HepG2 (cell line): ENCODE results near the gene CCDC117. TPM values are rescaled to one million over a fixed set of nuclear protein-coding genes. Genes with fewer than 3 reads are reported as not detected.

ENCODE experiments used
- ATAC-seq: fragments of 200-7000 bp; cut with Tn5 transposase; 3 replicates; pipeline ENCODE4 v1.9.1; 2020; ENCODE audit warnings: mild to moderate bottlenecking, moderate library complexity
- BruUV-seq: library from RNA; stranded (reverse); fragments of 400-500 nt; replicated peaks from 2 replicates; lab custom pipeline; 2021; lab: Mats Ljungman, UMichigan
- CTCF ChIA-PET: fragments of 300-600 bp; formaldehyde crosslinking; extraction: SDS; loops from one replicate; lab custom pipeline; 2021; ENCODE audit warnings: low total read pairs, inconsistent platforms, low intra/inter-chr PET ratio; lab: Yijun Ruan, JAX
- POLR2A ChIA-PET: fragments of 350-600 bp; sonication (Branson Sonifier 250); formaldehyde crosslinking; loops from one replicate; lab custom pipeline; 2020; ENCODE audit warnings: antibody characterized with exemption, inconsistent platforms; lab: Yijun Ruan, JAX
- DNase-seq: peaks from one replicate; pipeline ENCODE4 v3.0.0-alpha.2; 2015; ENCODE audit warnings: low spot score
- FAIRE-seq: peaks from 3 replicates; lab custom pipeline; 2011; peaks lifted over from hg19 to GRCh38; lab: Jason Lieb, UNC
- H2AFZ ChIP-seq: one replicate; pipeline ENCODE4 v1.6.1; 2011; ENCODE audit warnings: low read length, inconsistent platforms
- H3K27ac ChIP-seq: fragments of 300-600 bp; 3 replicates; pipeline ENCODE4 v1.8.0; 2011; ENCODE audit warnings: mixed run types, mild to moderate bottlenecking, mixed read lengths, low read length, inconsistent platforms; ENCODE audit not compliant: insufficient read depth; ENCODE audit errors: extremely low read length
- H3K27me3 ChIP-seq, 2 experiments: fragments of 200-600 bp in 1 of 2; 2 replicates in 1 of 2; 3 replicates in 1 of 2; pipeline versions ENCODE4 v1.6.0 to v1.8.0; 2011; ENCODE audit warnings: low read length in 2 of 2, mild to moderate bottlenecking in 2 of 2, moderate library complexity in 2 of 2, inconsistent platforms in 1 of 2; ENCODE audit not compliant: insufficient read depth in 2 of 2, control insufficient read depth in 1 of 2
- H3K36me3 ChIP-seq, 2 experiments: fragments of 200-600 bp in 1 of 2; replicated peaks in 1 of 2; 2 replicates in 1 of 2; 3 replicates in 1 of 2; pipeline versions ENCODE4 v1.5.1 to v1.8.0; 2011; ENCODE audit warnings: low read length in 2 of 2, inconsistent platforms in 1 of 2; ENCODE audit not compliant: insufficient read depth in 2 of 2, control insufficient read depth in 1 of 2
- H3K4me1 ChIP-seq: 2 replicates; pipeline ENCODE4 v1.5.1; 2012; ENCODE audit warnings: low read length, inconsistent platforms; ENCODE audit not compliant: insufficient read depth
- H3K4me2 ChIP-seq: 2 replicates; pipeline ENCODE4 v1.6.0; 2011; ENCODE audit warnings: low read depth, low read length, inconsistent platforms
- H3K4me3 ChIP-seq, 3 experiments: fragments of 200-600 bp in 1 of 3; sonication (generic), shearing (Covaris generic) in 1 of 3; replicated peaks in 1 of 3; 2 replicates each; pipeline ENCODE4 v1.5.1; 2011 to 2016; ENCODE audit warnings: low read length in 3 of 3, inconsistent platforms in 2 of 3, low read depth in 2 of 3, mild to moderate bottlenecking in 2 of 3, control low read depth in 1 of 3, mixed read lengths in 1 of 3; ENCODE audit not compliant: insufficient read depth in 1 of 3
- H3K79me2 ChIP-seq: one replicate; pipeline ENCODE4 v1.6.1; 2011; ENCODE audit warnings: low read length, inconsistent platforms; ENCODE audit not compliant: insufficient read depth
- H3K9ac ChIP-seq: 2 replicates; pipeline ENCODE4 v1.6.0; 2011; ENCODE audit warnings: mild to moderate bottlenecking, low read depth, low read length, inconsistent platforms; ENCODE audit not compliant: insufficient read depth
- H3K9me3 ChIP-seq: 2 replicates; pipeline ENCODE4 v1.5.1; 2012; ENCODE audit warnings: mild to moderate bottlenecking, low read length
- H4K20me1 ChIP-seq: 2 replicates; pipeline ENCODE4 v1.6.0; 2011; ENCODE audit warnings: inconsistent platforms, mild to moderate bottlenecking, low read length, moderate library complexity; ENCODE audit not compliant: insufficient read depth
- AGO2 ChIP-seq: fragments of 200-400 bp; formaldehyde crosslinking; optimal IDR thresholded peaks from 2 replicates; pipeline ENCODE3; 2017; ENCODE audit warnings: mild to moderate bottlenecking, low read depth, low read length, moderate library complexity
- CBFB ChIP-seq: sonication (generic); formaldehyde crosslinking; IDR thresholded peaks from 2 replicates; pipeline ENCODE4 v1.4.0; 2020; ENCODE audit warnings: missing genetic modification reagents
- CCDC6 ChIP-seq: sonication (generic); formaldehyde crosslinking; IDR thresholded peaks from 2 replicates; pipeline ENCODE4 v1.8.1; 2022; ENCODE audit warnings: mild to moderate bottlenecking, missing genetic modification reagents, moderate library complexity
- HCFC1 ChIP-seq: fragments of 150-350 bp; IDR thresholded peaks from 2 replicates; pipeline ENCODE4 v1.6.1; 2014; ENCODE audit warnings: low read depth, low read length
- JUNB ChIP-seq: sonication (generic); formaldehyde crosslinking; IDR thresholded peaks from 2 replicates; pipeline ENCODE4 v1.8.0; 2022; ENCODE audit warnings: missing genetic modification reagents, mild to moderate bottlenecking, borderline replicate concordance
- KDM2A ChIP-seq: sonication (generic); formaldehyde crosslinking; IDR thresholded peaks from 2 replicates; pipeline ENCODE4 v1.4.0; 2020; ENCODE audit warnings: low read depth, missing genetic modification reagents, borderline replicate concordance
- KLF6 ChIP-seq: IDR thresholded peaks from 2 replicates; pipeline ENCODE4 v1.8.0; 2016; ENCODE audit warnings: missing biosample characterization, missing genetic modification reagents
- MBD4 ChIP-seq: IDR thresholded peaks from 2 replicates; pipeline ENCODE4 v1.6.1; 2012; ENCODE audit warnings: low read length, inconsistent platforms, borderline replicate concordance
- MTA1 ChIP-seq: sonication (generic); formaldehyde crosslinking; IDR thresholded peaks from 2 replicates; pipeline ENCODE4 v1.4.0; 2020; ENCODE audit warnings: missing genetic modification reagents, mild to moderate bottlenecking, borderline replicate concordance
- MTF1 ChIP-seq: sonication (generic); formaldehyde crosslinking; IDR thresholded peaks from 2 replicates; pipeline ENCODE4 v1.5.0; 2020; ENCODE audit warnings: missing genetic modification reagents
- PPARG ChIP-seq: conservative IDR thresholded peaks from 2 replicates; pipeline ENCODE4 v1.6.1; 2016; ENCODE audit warnings: missing biosample characterization, missing genetic modification reagents
- RARA ChIP-seq: IDR thresholded peaks from 2 replicates; pipeline ENCODE4 v1.6.1; 2016; ENCODE audit warnings: missing genetic modification reagents, missing compliant biosample characterization
- RFX1 ChIP-seq: fragments of 450-650 bp; IDR thresholded peaks from 2 replicates; pipeline ENCODE4 v1.6.1; 2017
- RORA ChIP-seq: sonication (generic); formaldehyde crosslinking; IDR thresholded peaks from 2 replicates; pipeline ENCODE4 v1.5.0; 2020; ENCODE audit warnings: mild to moderate bottlenecking, missing genetic modification reagents, moderate library complexity
- SIN3A ChIP-seq: IDR thresholded peaks from 2 replicates; pipeline ENCODE4 v1.6.1; 2011; ENCODE audit warnings: low read depth, mild to moderate bottlenecking, control low read depth, low read length, borderline replicate concordance
- TEAD2 ChIP-seq: sonication (generic); formaldehyde crosslinking; IDR thresholded peaks from 2 replicates; pipeline ENCODE4 v1.9.0; 2021; ENCODE audit warnings: missing genetic modification reagents
- ZFX ChIP-seq: sonication (generic); formaldehyde crosslinking; IDR thresholded peaks from 2 replicates; pipeline ENCODE4 v1.4.0; 2020; ENCODE audit warnings: mild to moderate bottlenecking, low read depth, missing genetic modification reagents, moderate library complexity
- ZNF143 ChIP-seq: sonication (generic); formaldehyde crosslinking; IDR thresholded peaks from 2 replicates; pipeline ENCODE4 v1.4.0; 2020; ENCODE audit warnings: missing genetic modification reagents
- ZNF7 ChIP-seq: IDR thresholded peaks from 2 replicates; pipeline ENCODE4 v1.6.1; 2016; ENCODE audit warnings: missing biosample characterization, missing genetic modification reagents
- ZNF83 ChIP-seq: sonication (generic); formaldehyde crosslinking; IDR thresholded peaks from 2 replicates; pipeline ENCODE4 v1.4.0; 2020; ENCODE audit warnings: missing genetic modification reagents, mild to moderate bottlenecking, borderline replicate concordance
- WGBS: methylation state at CpG from one replicate; pipeline ENCODE4 v1.1.6; 2017; ENCODE audit warnings: low lambda C conversion rate; 5-methylcytosine and 5-hydroxymethylcytosine counted together
- in situ Hi-C: cut with HindIII; loops from 2 replicates; pipeline ENCODE4 v1.10.0; 2017; ENCODE audit warnings: low pct_unique_long_range_greater_than_20kb; ENCODE audit not compliant: extremely low pct_ligation_motif_present
- intact Hi-C: fragments of 100-400 bp; cut with micrococcal nuclease; formaldehyde crosslinking; loops from one replicate; pipeline ENCODE4 v1.10.0; 2022; ENCODE audit not compliant: unreplicated experiment
- polyA plus RNA-seq, 8 experiments: library from polyadenylated mRNA; depleted of rRNA in 3 of 8; stranded (reverse) in 7 of 8; unstranded in 1 of 8; fragments of >200 nt; fragmentation: Illumina TruSeq in 4 of 8; extraction: Trizol in 4 of 8; gene quantifications; 2 replicates each; pipeline versions ENCODE4 v1.2.1 to v1.2.3, GENCODE V29; 2011 to 2016; ENCODE audit warnings: low read depth in 4 of 8, missing spikeins in 1 of 8, mixed read lengths in 1 of 8; ENCODE audit not compliant: insufficient read depth in 1 of 8
- total RNA-seq, 5 experiments: library from RNA; depleted of rRNA; stranded (reverse); fragments of >200 nt; fragmentation: Illumina TruSeq; extraction: Trizol; gene quantifications; 2 replicates each; pipeline ENCODE4 v1.2.3, GENCODE V29; 2016; ENCODE audit warnings: low read depth in 1 of 5
- TF ChIP-seq, protein P1 (sequence below): sonication (generic); formaldehyde crosslinking; IDR thresholded peaks from 2 replicates; pipeline ENCODE4 v1.4.0; 2020; ENCODE audit warnings: missing genetic modification reagents
- TF ChIP-seq, protein P2 (sequence below): sonication (generic); formaldehyde crosslinking; IDR thresholded peaks from 2 replicates; pipeline ENCODE4 v1.5.0; 2020; ENCODE audit warnings: mild to moderate bottlenecking, missing genetic modification reagents, borderline replicate concordance

Gene CCDC117
- total and polyA plus RNA-seq, 2 of the 13 experiments (the other 11 are each of a cell fraction or from before 2014, with no cell fraction given) = 12.6 to 34.2 TPM

DNA sequence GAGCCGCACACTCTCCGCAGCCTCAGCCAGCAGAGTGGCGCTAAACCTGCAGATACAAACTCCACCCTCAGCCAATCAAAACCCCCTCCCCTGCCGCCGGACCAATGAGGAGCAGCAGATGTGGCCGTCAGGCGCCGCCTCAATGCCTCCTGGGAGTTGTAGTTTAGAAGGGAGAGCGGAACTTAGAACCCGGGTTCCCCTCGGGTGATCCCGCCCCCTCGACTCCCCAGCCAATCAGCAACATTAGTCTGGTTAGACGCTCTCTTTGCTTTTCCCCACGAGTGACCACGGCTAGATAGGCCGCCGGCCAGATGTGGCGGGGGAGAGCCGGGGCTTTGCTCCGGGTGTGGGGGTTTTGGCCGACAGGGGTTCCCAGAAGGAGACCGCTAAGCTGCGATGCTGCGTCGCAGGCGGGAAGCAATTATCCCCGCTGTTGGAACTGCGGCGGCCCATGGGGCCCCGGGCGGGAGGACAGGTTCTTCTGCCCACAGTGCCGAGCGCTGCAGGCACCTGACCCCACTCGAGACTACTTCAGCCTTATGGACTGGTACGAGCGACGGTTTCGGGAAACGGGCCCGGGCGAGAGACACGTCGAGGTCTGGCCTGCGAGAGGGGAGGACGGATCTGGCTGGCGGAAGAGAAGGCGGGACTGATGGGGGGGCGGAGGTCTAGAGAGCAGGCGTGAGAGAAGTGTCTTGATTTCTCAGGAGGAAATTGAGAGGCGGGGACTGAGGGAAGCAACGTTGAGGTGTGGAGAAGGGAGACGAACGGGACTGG lies 30.5 kb upstream of the CCDC117 start, which contains the start of the genes CHEK2 and HSCB:
Gene CHEK2 (minus strand): TSS at position 36 of the 777 bp plus-strand sequence. CDS start 7,099 bp downstream, outside the sequence.
Gene HSCB (plus strand): TSS at position 255 of the 777 bp plus-strand sequence. CDS start 57 bp downstream, at position 312.
- H3K4me2 ChIP-seq = peak within 1 kb of the TSS; percentile 88
- ChIA-PET CTCF (no interaction called here), POLR2A (interaction anchor here (1.1 to 2.3 kb wide), 5 partner anchors 31 to 77 kb away, joined by 4 to 7 read pairs (median 5); partner anchors contain the start of genes CCDC117, TTC28 and XBP1)
- H3K4me3 ChIP-seq = peak within 1 kb of the TSS; percentile 78 to 96 (median 92)
- H3K27me3 ChIP-seq = no peaks in the 10 kb centered on the region
- DNase-seq = peak; percentile 98
- ATAC-seq = peak; percentile 97
- H3K27ac ChIP-seq = peak within 1 kb of the TSS; percentile 79
- 0% methylated on average over 30 of the region's 54 CpGs for WGBS
- intact Hi-C loops (loop anchor here (5.0 kb wide), 1 partner anchor 40 kb away; no protein-coding TSS in a partner anchor), in situ Hi-C loops (no loop called here)
- H3K36me3 ChIP-seq = peaks cover 5 to 26% of the 10 kb centered on the region in 2 experiments
- H4K20me1 ChIP-seq = no peaks in the 10 kb centered on the region
- peaks cover 58% of the 10 kb centered on the region for H3K79me2 ChIP-seq
- H3K4me1 ChIP-seq = peaks cover 76% of the 10 kb centered on the region
- H3K9me3 ChIP-seq = no peaks in the 10 kb centered on the region
- H2AFZ ChIP-seq = peak within 1 kb of the TSS; percentile 90
- no TSS peak for BruUV-seq
- H3K9ac ChIP-seq = peak within 1 kb of the TSS; percentile 89
- FAIRE-seq = peak; percentile 93
- TF ChIP-seq ZFX = peak; percentile 94
- no peak for TF ChIP-seq PPARG (CRISPR knock-in tag)
- peak; percentile 50; the same call in 1 of the 2 replicates for TF ChIP-seq MTA1 (CRISPR knock-in tag)
- TF ChIP-seq CBFB (CRISPR knock-in tag) = 0 out of 2 replicates have a peak, but pooled peaks have one; percentile 38
- TF ChIP-seq, protein P1, sequence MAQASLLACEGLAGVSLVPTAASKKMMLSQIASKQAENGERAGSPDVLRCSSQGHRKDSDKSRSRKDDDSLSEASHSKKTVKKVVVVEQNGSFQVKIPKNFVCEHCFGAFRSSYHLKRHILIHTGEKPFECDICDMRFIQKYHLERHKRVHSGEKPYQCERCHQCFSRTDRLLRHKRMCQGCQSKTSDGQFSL (CRISPR knock-in tag) = peak; percentile 90
- no peak; the same call in 1 of the 2 replicates for TF ChIP-seq ZNF83 (CRISPR knock-in tag)
- TF ChIP-seq SIN3A = peak; percentile 68; the same call in 1 of the 2 replicates
- no peak; the same call in 1 of the 2 replicates for TF ChIP-seq CCDC6 (CRISPR knock-in tag)
- TF ChIP-seq KDM2A (CRISPR knock-in tag) = peak; percentile 52; the same call in 1 of the 2 replicates
- no peak for TF ChIP-seq MTF1
- no peak for TF ChIP-seq ZNF7
- TF ChIP-seq, protein P2, sequence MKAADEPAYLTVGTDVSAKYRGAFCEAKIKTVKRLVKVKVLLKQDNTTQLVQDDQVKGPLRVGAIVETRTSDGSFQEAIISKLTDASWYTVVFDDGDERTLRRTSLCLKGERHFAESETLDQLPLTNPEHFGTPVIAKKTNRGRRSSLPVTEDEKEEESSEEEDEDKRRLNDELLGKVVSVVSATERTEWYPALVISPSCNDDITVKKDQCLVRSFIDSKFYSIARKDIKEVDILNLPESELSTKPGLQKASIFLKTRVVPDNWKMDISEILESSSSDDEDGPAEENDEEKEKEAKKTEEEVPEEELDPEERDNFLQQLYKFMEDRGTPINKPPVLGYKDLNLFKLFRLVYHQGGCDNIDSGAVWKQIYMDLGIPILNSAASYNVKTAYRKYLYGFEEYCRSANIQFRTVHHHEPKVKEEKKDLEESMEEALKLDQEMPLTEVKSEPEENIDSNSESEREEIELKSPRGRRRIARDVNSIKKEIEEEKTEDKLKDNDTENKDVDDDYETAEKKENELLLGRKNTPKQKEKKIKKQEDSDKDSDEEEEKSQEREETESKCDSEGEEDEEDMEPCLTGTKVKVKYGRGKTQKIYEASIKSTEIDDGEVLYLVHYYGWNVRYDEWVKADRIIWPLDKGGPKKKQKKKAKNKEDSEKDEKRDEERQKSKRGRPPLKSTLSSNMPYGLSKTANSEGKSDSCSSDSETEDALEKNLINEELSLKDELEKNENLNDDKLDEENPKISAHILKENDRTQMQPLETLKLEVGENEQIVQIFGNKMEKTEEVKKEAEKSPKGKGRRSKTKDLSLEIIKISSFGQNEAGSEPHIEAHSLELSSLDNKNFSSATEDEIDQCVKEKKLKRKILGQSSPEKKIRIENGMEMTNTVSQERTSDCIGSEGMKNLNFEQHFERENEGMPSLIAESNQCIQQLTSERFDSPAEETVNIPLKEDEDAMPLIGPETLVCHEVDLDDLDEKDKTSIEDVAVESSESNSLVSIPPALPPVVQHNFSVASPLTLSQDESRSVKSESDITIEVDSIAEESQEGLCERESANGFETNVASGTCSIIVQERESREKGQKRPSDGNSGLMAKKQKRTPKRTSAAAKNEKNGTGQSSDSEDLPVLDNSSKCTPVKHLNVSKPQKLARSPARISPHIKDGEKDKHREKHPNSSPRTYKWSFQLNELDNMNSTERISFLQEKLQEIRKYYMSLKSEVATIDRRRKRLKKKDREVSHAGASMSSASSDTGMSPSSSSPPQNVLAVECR (CRISPR knock-in tag) = peak; percentile 83
- TF ChIP-seq TEAD2 (CRISPR knock-in tag) = no peak
- peak; percentile 66; the same call in 1 of the 2 replicates for TF ChIP-seq JUNB (CRISPR knock-in tag)
- TF ChIP-seq RFX1 = no peak
- TF ChIP-seq ZNF143 (CRISPR knock-in tag) = peak; percentile 97
- no peak for TF ChIP-seq RORA (CRISPR knock-in tag)
- TF ChIP-seq AGO2 = peak; percentile 90
- 0 out of 2 replicates have a peak, but pooled peaks have one; percentile 16 for TF ChIP-seq KLF6 (CRISPR knock-in tag)
- peak; percentile 90 for TF ChIP-seq HCFC1
- TF ChIP-seq RARA (CRISPR knock-in tag) = peak; percentile 9; the same call in 1 of the 2 replicates
- no peak for TF ChIP-seq MBD4
